Stimulated activated CD4-positive, alpha-beta T cell treated with anti-CD3 and anti-CD28 coated beads, TNF-alpha, amount 100 ng/mL, for 1 hour (primary cell): ENCODE measurements around the gene PSMD5.

Experiments
- DNase-seq, 3 donors: peaks; one replicate each; pipeline ENCODE4 v3.0.0-alpha.2; 2020; ENCODE audit warnings: low read depth in 3 of 3, low spot score in 1 of 3

PSMD5 gene

DNA sequence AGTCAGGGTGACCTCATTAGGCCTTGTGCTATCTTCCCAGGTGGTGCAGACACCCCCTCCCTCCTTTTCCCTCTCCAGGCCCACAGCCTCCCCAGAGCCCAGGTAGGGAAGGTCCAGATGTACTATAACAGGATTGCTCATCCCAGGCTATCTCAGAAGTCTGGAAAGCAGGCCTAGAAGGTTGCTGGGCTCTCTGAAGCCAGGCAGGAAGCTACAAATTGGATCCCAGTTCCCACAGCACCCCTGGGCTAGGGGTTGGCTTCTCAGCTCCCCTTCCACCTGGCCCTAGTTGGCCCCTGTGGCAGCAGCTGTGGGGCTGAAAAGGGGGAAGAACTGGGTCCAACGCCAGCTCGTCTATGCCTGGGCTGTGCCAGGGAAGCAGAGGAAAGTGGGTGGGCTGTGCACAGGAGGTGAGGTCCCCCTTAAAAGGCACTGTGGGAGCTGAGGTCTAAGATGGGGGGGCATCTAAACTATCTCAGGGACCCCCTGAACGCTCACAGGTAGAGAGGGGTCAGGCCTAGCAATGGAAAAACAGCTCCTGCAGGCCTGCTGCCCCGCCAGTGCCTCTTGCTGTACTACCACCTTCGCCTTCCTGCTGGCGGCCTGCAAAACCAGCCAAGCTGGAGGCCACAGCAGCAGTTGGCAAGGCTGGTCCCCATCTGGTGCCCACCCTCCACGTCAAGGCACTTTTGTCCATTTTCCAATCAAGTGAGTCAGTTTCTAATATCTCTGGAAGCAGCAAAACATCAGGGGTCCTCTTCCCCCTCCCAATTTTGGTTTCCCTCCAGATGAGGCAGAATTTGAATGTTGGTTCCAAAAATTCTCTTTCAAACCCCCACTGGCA, 13.3 kb upstream of the PSMD5 start:
- DNase-seq: no peak

DNA sequence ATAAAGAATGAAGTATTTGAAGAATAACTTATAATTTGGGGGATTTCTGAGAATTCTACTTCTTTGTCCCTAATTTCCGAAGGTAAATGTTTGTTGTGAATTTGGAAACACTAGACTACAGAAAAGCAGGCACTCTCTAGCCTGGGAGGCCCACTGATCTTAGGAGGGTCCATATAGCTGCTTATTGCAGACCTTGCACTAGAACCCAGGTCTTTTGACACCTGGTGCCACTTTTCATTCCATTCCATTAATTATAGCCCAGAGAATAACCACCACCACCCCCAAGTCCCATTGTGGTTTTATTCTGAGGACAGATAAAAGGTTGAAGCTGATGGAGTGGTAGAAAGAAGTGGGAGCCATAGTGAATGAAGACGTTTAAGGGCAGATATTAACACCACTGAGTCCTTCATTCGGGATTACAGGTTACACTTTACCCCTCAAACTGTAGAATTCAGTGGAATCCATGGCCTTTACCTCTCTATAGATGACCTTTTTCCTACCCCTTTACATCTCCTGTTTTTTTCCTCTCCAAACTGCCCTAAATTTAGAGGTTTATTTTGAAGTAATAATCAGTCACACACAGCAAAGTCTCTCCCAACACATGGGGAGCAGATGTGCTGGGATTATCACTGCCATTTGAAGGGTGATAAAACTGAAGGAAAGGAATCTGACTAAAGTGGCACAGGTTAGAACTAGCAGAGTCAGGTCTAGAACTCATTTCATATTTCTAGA, 12.0 kb upstream of the PSMD5 start:
- no peak for DNase-seq

DNA sequence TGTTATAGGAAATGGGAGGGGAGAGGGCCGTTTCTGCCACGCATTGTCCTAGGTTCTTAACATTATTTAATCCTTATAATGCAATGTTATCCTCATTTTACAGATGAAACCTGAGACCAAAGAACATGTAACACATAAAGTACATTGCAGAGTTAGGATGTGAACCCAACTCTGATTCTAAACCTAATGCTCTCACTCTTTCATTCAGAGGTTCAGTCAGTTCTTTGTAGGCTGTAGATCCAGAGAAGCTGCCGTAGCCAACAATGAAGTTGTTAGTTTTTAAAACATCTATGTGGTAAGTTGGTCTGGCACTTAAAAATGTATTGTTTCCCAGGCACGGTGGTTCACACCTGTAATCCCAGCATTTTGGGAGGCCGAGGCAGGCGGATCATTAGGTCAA, 10.5 kb upstream of the PSMD5 start:
- no peak for DNase-seq

DNA sequence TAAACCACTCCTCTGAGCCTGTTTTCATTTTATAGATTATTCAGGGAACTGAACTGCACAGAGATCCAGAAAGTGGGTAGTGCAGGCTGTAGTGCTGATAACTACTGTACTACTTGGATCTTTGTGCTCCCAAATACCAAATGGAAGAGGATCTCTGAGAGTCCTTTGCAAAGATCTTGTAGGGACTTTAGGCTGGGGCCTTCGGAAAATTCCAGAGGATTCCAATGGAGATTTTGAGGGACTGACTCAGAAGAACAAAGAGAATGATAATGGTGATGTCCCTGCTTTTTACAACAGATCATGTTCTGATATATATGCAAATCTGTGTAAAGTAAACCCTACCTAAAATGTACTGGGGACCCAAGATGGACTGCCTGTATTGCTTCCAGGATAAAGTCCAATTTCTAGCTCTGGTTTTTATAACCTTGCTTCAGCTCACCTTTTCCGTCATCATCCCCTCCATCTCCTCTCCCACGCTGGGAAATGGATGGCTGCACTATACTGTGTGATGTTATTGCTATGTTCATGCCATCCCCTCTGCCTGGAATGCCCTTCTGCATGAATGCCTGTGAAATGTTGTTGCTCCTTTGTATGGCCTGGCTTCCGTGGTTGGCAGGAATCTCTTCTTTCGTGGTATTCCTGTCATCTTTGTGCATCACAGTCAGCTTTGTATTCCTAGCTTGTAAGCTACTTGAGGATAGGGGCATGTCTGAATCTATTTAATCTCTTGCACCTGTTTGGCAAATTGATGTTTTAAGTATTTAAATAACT, 9.7 kb upstream of the PSMD5 start:
- no peak for DNase-seq

DNA sequence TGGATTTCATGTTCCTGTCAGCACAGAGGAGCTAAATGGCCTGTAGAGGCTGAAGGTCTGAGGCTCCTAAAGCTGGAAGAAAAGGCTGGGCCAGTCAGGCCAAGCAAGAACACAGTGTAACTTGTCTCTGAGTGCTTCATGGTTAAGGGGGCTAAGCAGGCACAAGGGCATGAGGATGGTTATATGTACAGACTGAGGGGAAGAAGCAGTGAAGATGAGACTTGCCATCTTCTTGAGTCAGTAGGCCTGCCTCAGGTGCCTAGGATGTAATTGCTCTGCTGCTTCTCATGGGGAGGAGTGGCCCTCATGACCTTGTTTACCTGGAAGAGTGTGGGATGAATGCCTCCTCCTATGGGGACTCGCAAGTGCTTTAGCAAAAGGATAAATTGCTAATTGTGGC, 8.7 kb upstream of the PSMD5 start:
- no peak for DNase-seq

DNA sequence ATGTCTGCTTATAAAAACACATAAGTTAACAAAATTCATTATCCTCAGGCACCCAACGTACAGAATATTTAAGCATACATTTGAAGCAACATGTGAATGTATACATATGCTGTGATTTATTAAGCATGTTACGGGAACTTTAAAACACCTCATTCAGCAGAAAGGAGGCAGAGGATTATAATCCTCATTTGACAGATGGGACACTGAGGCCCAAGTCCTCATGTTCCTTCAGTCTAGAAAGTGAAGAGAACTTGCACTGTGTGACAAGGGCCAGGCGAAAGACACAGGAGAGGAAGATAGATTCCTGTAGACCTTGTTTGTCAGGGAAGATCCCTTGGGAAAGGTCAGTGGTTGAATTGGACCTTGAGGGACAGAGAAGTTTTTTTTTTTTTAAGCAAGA, 7.6 kb upstream of the PSMD5 start:
- no peak for DNase-seq

DNA sequence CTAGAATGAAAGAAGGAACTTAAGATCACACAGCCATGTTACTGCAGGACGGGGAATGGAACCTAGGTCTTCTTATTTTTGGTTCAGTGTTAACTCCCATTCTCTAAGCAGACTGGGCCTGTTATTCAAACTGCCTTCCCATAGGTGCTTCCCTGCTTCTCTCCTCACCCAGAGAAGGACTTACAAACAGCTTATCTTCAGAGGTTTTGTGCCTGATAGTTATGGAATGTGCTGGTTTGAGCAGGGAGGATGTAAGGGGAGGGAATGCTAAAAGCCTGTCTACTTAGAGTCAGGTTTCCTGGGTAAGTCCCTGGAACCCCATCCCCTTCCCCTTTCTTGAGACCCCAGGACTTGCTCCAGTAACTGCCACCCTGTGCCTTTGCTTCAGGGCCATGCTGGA, 4.2 kb upstream of the PSMD5 start:
- DNase-seq: no peak

DNA sequence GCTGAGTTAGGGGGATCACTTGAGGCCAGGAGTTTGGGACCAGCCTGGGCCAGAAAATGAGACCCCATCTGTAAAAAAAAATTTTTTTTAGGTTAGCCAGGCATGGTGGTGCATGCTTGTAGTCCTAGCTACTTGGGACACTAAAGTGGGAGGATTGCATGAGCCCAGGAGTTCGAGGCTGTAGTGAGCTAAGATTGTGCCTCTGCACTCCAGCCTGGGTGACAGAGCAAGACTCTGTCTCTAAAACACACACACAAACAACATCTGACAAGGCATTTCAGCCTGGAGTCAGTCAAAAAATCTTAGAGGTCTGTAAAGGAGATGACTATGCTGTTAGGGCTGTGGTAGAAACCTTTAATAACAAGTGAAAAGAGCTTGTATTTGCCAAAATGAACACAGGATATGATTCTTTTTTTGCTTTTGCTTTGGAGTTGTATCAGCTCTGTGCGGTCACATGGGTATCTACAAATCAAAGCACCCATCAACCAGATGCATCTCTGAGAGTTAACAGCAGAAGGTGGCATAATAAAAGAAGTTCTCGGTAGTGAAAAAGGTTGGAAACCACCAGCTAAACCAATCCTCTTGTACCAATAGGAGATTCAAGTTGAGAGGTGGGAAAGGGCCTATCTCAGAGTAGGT, 3.6 kb upstream of the PSMD5 start:
- DNase-seq: no peak

DNA sequence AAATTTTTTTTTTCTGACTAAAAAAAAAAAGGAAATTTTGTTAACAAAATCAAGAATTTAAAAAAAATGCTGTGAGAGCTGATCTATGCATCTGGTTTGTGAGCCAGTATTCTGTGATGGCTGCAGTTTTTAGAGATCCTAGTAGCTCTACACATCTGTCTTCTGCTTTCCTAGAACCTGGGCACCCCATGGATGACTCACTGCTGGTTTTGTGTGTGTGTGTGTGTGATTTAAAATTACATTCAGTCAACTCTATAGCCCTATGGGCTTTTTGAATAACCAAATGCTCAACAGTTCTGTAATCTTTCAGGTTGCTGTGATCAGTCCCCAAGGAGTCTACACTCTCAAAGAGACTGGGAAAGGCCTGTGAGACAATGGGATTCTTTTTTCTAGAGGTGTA, 2.5 kb upstream of the PSMD5 start:
- no peak for DNase-seq

DNA sequence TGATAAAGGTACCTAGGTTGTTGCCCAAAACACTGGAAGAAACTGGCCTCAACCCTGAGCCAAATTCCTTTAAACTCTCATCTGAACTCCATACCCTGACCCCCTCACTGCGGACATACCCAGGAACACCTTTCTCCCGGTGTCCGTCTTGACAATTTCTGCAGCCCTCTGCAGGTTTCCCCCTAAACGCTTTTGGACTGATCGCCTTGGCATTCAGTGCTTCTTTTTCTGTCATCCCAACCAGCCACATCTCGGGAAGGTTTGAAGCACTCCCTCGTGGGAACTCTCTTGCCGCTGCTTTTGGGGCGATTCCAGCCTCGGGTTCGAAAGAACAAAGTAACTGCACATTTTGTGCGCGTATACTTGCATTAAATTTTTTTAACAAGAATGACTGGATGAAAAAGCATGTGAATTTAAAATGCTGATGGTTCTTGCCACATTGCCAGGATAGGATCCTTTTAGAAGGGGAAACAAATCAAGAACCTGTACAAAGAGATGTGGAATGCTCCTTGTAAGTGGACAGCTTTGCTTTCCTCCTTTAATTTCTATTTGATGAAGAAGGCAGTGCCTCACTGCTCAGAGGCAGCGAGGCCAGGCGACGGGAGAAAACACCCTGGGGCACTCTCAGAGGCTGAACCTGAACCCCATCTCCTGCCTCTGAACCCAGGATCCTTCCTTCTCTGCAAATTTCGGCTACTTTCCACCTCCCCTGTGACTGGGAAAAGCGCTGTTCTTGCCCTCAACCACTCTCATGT, 615 bp downstream of the PSMD5 start:
- no peak for DNase-seq

DNA sequence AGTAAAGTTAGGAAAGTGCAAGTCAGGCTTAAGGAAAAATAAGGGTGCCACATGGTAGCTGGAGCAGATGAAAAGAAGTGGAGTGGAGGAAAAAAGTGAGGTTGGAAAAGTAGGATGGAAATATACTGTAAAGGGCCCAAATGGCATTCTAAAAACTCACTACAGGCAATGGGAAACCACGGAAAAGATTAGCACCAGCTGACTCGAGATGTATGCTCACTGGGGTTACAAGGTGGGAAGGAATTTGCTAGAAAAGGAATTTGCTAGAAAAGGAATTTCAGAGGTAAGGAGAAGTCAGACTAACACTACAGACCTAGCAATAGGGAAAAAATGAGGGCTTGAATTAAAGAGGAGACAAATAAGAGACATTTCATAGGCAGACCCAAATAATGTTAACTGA, 3.6 kb downstream of the PSMD5 start:
- no peak for DNase-seq

DNA sequence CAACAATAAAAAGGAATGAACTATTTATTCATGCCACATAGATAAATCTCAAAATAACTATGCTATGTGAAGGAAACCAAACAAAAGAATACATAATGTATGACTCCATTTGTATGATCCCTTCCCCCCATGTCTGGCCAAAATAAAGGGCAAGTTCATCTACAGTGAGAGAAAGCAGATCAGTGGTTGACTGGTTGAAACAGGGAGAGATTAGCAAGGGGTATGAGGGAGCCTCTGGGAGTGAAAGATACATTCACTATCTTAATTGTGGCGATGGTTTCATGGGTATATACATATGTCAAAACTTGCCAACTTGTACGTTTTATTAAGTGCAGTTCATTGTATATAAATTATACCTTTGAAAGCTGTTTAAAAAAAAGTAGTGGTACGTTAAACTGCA, 4.8 kb downstream of the PSMD5 start:
- no peak for DNase-seq

DNA sequence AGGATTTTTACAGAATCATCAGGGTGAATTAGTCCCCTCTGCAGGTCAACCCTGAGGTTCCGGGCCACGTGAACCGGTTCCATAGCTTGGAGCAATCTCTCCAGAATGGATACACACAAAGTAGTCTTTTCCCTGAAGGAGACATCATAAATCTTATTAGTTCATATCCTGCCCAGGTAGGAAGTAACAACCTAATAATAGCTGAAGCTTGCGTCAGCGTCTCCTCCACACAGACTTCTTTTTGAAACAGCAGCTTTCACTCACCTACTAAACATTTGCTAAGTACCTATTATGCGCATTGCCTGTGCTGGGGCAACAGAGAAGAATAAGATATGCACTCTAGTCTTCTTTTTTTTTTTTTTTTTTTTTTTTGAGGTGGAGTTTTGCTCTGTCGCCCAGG, 9.4 kb downstream of the PSMD5 start:
- no peak for DNase-seq

DNA sequence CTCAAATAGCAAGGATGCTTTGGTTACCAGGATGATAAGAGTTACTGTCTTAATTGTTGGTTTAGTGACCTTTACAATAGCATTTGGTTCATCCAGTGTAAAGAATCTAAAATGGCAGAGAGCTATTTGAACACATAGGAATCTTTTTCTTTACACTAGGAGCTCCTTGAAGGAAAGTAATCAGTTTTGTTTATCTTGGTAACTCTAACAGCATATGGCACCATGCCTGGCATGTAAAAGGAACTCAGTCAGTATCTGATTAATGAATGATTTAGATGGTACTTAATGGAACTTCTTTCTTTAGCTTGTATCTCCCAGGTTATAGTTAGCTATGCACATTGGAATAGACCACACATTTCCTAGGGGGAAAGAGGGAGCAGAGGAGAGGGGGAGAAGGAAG, 9.9 kb downstream of the PSMD5 start:
- no peak for DNase-seq

DNA sequence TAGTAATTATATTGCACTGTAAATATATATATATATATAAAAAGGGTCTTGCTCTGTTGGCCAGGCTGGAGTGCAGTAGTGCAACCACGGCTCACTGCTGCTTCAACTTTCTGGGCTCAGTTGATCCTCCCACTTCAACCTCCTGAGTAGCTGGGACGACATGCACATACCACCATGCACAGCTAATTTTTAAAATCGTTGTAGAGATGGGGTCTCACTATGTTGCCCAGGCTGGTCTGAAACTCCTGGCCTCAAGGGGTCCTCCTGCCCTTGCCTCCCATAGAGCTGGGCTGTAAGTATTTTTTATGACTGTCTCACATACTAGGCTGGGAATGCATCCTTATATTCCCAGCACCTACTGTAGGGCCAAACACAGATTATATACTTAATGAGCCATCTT, 11.9 kb downstream of the PSMD5 start:
- DNase-seq: no peak

DNA sequence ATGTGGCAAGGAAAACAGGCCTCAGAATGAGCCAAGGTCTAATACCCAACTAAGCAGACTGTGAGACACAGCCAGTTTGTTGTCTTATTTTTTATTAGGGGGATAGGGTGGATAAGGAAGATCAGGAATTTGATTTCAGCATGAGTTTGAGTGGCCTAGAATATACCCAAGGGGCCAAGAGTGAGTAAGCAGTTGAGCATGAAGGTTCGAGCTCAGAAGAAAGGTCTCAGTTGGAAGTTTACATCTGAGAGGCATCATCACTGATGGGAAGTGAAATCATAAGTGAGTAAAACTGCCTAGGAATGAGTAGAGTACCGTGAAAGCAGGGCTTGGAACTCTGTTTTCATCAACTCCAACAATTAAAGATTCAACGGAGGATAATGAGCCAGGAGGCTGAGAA, 12.6 kb downstream of the PSMD5 start:
- DNase-seq: no peak

DNA sequence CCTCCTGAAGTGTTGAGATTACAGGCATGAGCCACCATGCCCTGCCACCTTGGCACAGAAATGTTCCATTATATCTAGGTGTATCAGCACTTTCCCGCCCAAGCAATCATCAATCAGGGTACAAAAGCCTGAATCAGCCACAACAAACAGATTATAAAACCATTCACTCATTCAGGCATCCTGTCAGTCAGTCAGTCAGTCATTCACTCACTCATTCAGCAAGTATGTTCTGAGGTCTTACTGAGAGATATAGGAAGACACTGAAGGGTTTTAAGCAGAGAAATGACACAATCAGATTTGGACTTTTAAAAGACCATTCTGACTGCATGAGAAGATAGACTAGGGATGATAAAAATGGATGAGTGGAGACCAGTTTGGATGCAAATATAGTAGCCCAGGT, 13.1 kb downstream of the PSMD5 start:
- DNase-seq: no peak

DNA sequence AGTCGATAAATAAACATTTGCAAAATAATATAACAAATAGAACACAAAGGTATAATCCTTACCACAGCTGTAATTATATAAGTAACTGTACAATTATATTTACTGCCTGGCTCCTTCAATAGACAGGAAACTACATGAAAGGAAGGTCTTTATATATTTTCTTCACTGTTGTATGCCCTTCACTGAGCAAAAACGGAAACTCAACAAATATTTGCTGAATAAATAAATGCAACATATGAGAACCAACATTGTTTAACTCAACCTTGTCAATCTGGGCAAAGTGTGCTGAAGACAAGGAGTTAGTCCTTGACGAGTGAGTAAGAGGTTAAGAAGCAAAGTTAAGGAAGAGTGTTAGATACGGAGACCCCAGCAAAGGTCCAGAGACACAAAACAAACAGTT, 22.6 kb downstream of the PSMD5 start:
- DNase-seq: no peak

DNA sequence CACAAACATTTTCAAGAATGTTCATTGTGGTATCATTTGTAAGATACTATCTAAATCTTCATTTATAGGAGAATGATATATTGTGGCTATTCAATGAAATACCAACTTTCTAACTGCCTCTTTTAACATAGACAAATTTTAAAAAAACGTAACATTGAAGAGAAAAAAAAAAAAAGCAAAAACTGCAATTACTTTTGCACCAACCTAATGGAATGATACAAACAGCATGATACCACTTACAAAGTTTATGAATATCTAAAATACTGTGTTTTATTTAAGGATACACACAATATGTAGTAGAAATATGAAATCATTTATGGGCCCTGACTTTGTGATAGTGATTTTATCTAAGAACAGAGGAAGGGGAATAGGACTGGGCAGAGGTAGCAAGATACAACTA, 24.1 kb downstream of the PSMD5 start:
- no peak for DNase-seq

DNA sequence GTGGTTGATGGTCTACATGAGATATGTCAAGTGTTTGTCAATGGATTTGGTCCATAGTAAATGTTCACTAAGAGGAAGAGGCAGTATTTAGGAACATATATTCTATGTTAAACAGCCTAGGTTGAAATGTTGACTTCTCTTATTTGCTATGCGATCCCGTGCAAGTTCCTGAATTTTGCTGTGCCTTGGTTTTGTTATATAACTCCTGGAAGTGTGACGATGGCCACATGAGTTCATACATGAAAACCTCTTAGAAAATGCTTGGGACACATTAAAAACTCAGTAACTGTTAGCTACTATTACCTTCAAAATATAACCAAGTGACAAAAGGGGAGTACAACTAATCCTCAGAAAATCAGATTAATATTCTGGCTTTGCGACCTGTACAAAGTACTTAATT, 27.6 kb downstream of the PSMD5 start:
- DNase-seq: no peak

DNA sequence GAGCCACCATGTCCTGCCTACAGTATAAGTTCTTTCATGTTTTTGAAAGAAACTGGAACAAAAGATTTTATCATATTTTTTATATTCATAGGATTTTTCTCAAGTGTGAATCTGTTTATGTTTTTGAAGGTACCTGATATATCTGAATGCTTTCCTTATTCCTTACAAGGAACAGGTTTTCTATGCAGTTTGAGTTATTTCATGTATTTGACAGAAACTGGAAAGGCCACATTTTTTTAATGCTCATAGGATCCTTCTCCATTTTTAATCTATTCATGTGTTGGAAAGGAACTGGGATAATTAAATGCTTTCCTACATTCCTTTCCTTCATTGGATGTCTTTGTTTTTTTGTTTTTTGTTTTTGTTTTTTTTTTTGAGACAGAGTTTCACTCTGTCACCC, 33.8 kb downstream of the PSMD5 start:
- no peak for DNase-seq
